Memory B cell (primary cell): ENCODE results near the gene ATAT1.

Source experiments
- ATAC-seq: fragments of 150-1000 bp; cut with Tn5 transposase; 2 replicates; pipeline ENCODE4 v1.10.0; 2021; ENCODE audit warnings: low read depth, mild to moderate bottlenecking, moderate library complexity
- DNase-seq, 2 donors: peaks; one replicate each; pipeline ENCODE4 v3.0.0; 2022; ENCODE audit warnings: low spot score in 2 of 2
- H3K27ac Mint-ChIP-seq: one replicate; pipeline ENCODE4 v1.8.0; 2022; ENCODE audit warnings: mild to moderate bottlenecking, moderate library complexity, mixed read lengths
- H3K27me3 Mint-ChIP-seq: one replicate; pipeline ENCODE4 v1.8.0; 2022; ENCODE audit warnings: mixed read lengths
- H3K36me3 Mint-ChIP-seq: one replicate; pipeline ENCODE4 v1.8.0; 2022; ENCODE audit warnings: mild to moderate bottlenecking, mixed read lengths
- H3K4me1 Mint-ChIP-seq: one replicate; pipeline ENCODE4 v1.8.0; 2022; ENCODE audit warnings: mixed read lengths
- H3K4me3 Mint-ChIP-seq: one replicate; pipeline ENCODE4 v1.8.0; 2022; ENCODE audit warnings: mild to moderate bottlenecking, moderate library complexity, mixed read lengths
- H3K9me3 Mint-ChIP-seq: one replicate; pipeline ENCODE4 v1.8.0; 2022; ENCODE audit warnings: mixed read lengths

ATAT1 gene

DNA sequence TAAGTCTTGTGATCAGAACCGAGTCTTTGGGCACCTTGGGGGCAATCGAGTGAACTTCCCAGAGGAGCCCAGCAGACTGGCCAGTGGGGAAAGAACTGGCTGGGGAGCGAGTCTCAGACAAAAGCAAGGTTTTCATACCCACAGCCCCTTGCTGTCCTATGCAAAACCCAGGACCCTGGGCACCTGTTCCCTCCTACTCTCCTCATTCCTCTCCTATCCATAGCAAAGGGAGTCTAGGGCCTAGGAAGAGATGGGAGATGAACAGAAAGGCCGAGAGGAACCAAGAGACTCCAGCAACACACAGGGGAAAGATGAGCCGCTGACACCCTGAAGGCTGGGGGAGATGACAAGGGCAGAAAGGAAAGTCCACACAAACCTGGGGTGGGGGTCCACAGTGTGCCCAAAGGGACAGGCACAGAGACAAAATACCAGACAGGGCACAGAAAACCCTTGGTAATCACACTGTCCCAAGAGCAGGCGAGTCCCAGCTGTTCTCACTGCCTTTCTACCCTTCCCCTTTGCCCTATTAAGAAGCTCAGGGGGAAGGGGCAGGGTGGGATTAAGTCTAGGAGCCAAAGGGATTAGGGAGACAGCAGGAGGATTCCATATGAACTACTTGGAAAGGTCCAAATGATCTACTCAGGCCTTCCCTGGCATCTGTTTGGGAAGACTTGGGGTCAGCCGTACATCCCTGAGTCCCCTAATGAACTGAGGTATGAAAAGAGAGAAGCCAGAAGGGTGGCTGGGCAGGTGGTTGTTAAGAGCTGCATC, 53.3 kb downstream of the ATAT1 start:
- DNase-seq: no peak
- Mint-ChIP-seq H3K27ac (peak overlapping the region; percentile 64), H3K4me1 (peaks cover 40% of the 10 kb centered on the region), H3K27me3 (no peaks in the 10 kb centered on the region), H3K36me3 (peaks cover 39% of the 10 kb centered on the region), H3K9me3 (no peaks in the 10 kb centered on the region), H3K4me3 (peak overlapping the region; percentile 98)
- no peak for ATAC-seq

DNA sequence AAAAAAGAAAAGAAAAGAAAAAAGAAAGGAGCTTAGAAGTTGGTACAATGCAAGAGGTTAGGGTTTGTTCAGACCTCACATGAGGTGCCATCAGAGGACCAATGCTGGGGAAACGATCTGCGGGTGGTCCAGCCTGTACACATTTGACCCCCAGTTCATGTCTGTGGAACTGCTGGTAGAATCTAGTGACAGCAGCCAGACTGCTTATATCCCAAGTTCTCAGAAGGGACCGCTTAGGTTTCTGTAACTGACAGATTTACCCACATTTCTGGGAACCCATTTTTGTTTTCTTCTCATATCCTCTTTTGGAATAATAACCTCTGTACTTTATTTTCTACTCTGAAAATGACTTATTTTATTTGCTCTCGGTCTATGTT, 55.1 kb downstream of the ATAT1 start:
- Mint-ChIP-seq H3K4me3 (peak overlapping the region; percentile 98), H3K27ac (peak overlapping the region; percentile 92), H3K27me3 (no peaks in the 10 kb centered on the region), H3K4me1 (peaks cover 39% of the 10 kb centered on the region), H3K9me3 (no peaks in the 10 kb centered on the region), H3K36me3 (peaks cover 45% of the 10 kb centered on the region)
- ATAC-seq (no peak), DNase-seq (no peak)

DNA sequence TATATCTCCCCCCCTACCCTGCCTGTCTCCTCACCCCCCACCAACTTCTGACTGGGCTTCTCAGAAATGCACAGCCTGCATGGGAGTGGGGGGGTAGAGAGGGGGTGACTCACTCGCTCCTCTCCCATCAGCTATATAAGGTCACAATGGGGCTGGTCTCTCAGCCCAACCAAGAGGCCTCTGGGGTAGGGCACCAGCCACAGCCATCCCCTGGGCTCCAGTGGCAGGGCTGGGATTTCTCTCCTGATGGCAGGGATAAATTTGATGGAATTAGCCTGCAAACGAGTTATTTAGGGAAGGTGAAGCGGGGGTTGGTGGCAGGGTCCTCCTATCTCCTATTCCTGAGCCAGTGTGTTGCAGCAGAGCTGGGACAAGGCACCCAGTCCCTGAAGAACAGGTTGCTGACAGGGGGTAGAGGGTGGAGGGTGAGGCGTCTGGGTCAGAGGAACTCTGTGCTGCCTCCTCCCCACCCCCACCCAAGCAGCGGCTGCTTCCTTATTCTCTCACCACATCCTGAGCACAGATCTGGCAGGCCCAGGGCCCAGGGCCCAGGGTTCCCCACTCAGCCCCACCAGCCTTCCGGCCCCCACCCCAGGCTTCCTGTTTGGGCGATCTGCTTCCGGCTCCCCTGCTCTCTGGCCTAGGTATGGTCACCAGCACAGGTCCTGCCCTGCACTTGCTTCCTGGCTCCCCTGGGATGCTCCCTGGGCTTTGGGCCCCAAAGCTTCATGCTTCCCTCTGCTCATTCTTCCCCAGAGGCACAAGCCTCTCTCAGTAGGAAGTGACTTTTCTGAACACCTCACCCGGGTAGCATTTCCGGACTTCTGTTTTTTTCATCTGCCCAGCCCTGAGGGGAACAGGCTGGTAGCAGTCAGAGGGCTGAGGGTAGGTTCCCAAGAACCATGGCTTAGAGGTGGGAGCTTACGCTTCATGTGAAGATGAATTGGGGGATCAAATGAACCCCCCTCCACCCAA, 55.8 kb downstream of the ATAT1 start:
- Mint-ChIP-seq H3K4me3 (peak overlapping the region; percentile 98), H3K36me3 (peaks cover 45% of the 10 kb centered on the region), H3K9me3 (no peaks in the 10 kb centered on the region), H3K27me3 (no peaks in the 10 kb centered on the region), H3K27ac (peak overlapping the region; percentile 92), H3K4me1 (peaks cover 39% of the 10 kb centered on the region)
- peak; percentile 70 for ATAC-seq
- DNase-seq: peak; percentile 76 to 86

DNA sequence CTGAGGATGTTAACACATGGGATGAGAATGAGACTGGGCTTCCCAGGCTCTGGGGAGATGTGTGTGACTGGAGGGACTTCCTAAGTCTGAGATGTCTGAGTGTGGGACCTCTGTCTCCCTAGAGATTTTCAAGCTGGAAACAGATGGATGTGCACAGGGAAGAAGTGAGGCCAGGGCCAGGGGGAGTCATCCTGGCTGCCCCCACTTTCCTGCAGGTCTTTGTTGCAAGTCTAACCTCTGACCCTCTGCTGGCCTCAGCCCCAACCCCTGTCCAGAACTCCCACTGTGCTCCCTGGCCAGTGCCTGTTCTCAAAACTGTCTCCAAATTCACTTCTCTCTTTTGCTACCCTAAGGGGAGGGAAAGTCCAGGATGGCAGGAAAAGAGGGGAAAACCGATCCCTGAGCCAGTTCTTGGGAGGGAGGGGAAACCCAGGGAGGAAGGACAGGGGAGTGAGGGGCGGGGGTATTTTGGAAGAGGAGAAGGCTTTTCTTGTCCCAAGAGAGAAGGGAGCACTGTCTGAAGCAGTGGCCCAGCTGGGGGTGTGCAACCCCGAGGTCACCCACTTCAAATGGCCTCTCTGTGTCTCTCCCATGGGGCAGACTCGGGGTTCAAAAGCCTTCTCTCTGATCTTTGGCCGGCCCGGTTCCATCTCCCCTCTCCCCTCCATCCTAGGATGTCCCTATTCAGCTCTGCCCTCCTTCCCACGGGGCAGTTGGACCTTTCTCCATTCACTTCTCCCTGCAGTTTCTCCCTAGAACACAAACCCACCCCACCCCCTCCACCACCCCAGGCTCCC, 56.7 kb downstream of the ATAT1 start:
- H3K9me3 Mint-ChIP-seq: no peaks in the 10 kb centered on the region
- peaks cover 48% of the 10 kb centered on the region for H3K4me1 Mint-ChIP-seq
- H3K27ac Mint-ChIP-seq: peak overlapping the region; percentile 92
- DNase-seq (no peak), ATAC-seq (no peak)
- H3K4me3 Mint-ChIP-seq: peak overlapping the region; percentile 98
- peaks cover 45% of the 10 kb centered on the region for H3K36me3 Mint-ChIP-seq
- no peaks in the 10 kb centered on the region for H3K27me3 Mint-ChIP-seq

DNA sequence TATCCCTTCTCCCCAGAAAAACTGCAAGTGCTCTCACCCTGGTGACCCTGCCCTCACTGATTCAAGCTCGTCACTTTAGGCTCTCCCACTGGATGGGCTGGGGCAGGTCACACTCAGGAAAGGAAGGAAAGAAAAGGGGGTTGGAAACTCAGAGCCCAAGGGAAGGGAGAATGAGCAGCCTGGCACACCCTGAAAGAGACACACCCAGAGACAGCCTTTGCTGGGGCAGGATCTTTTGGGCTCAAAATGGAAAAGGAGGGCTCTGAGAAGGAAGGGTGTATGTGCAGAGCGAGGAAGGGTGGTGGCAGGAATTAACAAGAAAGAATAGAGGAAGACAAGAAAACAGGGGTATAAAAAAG, 57.3 kb downstream of the ATAT1 start:
- peaks cover 43% of the 10 kb centered on the region for H3K36me3 Mint-ChIP-seq

DNA sequence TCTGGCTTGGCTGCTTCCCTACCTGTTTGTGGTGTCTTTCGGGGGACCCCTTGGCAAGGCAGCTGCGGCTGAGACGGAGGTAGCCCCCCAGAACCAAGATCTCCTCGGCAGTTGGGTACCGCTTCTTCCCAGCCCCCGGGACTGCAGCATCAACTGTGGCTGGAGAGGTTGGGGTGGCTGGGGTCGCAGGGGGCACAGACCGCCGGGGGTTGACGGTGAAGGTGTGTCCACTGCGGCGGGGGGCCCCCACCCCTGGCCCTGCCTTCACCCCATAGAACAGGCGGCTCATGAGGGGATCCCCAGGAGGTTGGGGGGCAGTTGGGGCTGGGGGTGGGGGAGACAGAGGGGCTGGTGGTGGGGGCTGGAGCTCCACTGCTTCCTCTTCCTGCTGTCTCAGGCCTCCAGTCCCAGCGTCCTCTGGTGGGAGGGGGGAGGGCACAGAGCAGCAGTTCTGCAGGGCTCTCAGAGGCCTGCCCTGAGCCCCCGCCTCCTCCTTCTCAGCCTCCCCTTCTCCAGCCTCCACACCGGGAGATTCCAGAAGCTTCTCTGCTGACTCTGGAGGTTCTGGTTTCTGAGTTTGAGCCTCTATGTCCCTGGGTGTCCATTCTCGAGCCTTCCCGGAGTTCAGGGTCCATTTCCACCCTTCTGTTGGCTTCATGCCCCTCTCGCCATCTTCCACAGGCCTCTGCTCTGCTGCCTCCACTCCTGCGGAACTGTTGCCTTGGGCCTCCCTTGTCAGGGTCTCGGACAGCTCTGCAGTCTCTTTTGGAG, 57.9 kb downstream of the ATAT1 start:
- Mint-ChIP-seq H3K27ac (peak overlapping the region; percentile 92), H3K4me3 (peak overlapping the region; percentile 98), H3K27me3 (no peaks in the 10 kb centered on the region), H3K36me3 (peaks cover 40% of the 10 kb centered on the region), H3K4me1 (peaks cover 52% of the 10 kb centered on the region), H3K9me3 (no peaks in the 10 kb centered on the region)
- DNase-seq: no peak
- ATAC-seq: no peak

More for the DNA sequence above, 57.3 kb downstream of the ATAT1 start:
- H3K27ac Mint-ChIP-seq: peak overlapping the region; percentile 92
- H3K9me3 Mint-ChIP-seq: no peaks in the 10 kb centered on the region
- no peaks in the 10 kb centered on the region for H3K27me3 Mint-ChIP-seq
- peaks cover 51% of the 10 kb centered on the region for H3K4me1 Mint-ChIP-seq
- ATAC-seq (no peak), DNase-seq (no peak)
- H3K4me3 Mint-ChIP-seq: peak overlapping the region; percentile 98

DNA sequence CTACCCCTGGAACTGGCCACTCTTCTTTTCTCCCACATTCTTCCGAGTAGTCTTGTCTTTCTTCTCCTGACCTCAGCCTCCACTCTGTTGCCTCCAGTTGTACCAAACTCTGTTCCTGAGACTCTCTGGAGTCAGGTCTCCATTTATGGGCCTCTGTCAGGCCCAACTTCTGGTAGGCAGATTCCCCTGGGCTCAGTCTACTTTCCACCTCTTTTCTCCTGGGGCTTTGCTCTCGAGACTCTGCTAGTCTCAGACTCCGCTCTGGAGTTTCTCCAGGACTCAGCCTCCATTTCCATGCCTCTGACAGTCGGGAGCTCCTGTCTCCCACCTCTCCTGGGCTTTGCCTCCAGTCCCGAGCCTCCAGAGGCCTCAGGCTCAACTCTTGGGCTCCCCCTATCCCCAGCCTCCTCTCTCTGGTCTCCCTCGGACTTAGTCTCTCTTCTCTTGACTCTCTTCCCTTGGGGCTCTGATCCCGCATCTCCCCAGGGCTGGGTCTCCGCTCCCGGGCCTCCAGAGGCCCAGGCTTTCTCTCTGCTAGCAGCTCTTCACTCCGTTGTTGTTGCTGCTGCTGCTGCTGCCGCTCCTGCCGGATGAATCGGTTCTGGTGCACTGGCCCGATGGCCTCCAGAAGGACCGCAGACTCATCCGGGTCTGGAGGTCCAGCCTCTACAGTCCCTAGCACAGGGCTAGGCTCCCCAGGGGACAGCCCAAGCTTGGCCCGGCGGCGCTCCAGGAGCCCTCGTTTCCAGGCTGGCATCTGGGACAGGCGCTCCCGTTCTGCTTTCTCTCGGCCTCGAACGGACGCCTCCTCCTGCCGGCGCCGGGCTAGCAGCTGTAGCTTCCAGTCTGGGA, 58.7 kb downstream of the ATAT1 start:
- Mint-ChIP-seq H3K4me1 (peaks cover 53% of the 10 kb centered on the region), H3K27me3 (no peaks in the 10 kb centered on the region)
- DNase-seq: no peak

DNA sequence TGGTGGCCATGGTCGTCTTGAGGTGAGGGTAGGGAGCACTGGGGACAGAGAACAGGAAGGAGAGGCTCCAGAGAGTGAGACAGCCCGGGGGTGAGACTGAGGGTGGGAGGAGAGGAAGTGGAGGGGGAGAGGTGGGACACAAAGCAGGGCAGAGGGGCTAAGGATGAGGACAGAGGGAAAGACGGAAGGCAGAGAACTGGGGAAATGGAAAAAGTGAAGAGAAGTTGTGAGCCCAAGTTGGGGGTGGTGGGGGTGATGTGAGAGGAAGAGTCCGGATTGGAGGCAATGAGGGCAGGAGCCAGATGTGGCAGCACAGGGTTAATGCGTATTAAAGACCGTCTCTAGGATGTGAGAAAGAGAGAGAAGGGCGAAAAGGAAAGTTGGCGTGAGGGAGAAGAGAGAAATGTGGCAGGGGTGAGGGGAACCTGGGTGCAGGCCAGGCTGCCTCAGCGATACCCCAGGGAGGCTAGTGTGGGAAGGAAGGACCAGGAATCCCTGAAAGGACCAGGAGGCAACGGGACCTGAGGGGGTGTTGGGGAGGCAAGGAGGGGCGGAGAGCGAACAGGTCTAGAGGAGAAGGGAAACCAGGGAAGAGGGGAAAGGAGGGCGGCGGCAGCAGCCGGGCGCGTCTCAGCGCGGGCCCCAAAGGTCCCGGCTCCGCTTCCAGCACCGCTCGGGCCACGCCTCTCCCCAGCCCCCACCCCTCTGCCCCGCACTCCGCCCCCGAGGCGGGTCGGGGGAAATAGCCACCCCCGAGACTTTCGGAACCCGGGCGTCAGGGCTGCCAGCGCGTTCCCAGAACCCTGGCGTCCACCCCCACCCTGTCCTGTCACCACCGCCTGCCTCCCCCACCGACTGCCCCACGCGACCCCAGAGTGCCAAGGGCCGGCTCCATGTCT, 59.6 kb downstream of the ATAT1 start, which contains the start of gene PPP1R18:
Gene PPP1R18 (minus strand): TSS at position 637 of the 899 bp plus-strand sequence. CDS start 627 bp downstream, at position 10.
- DNase-seq (peak; percentile 71 to 73), ATAC-seq (peak; percentile 45)
- Mint-ChIP-seq H3K9me3 (no peaks in the 10 kb centered on the region), H3K36me3 (peaks cover 34% of the 10 kb centered on the region), H3K27ac (peak within 1 kb of the TSS; percentile 90), H3K4me1 (peaks cover 53% of the 10 kb centered on the region), H3K4me3 (peak within 1 kb of the TSS; percentile 98), H3K27me3 (no peaks in the 10 kb centered on the region)

More for the DNA sequence above, 58.7 kb downstream of the ATAT1 start:
- peak overlapping the region; percentile 90 for H3K27ac Mint-ChIP-seq
- peak overlapping the region; percentile 98 for H3K4me3 Mint-ChIP-seq
- no peak for ATAC-seq
- no peaks in the 10 kb centered on the region for H3K9me3 Mint-ChIP-seq
- peaks cover 38% of the 10 kb centered on the region for H3K36me3 Mint-ChIP-seq

DNA sequence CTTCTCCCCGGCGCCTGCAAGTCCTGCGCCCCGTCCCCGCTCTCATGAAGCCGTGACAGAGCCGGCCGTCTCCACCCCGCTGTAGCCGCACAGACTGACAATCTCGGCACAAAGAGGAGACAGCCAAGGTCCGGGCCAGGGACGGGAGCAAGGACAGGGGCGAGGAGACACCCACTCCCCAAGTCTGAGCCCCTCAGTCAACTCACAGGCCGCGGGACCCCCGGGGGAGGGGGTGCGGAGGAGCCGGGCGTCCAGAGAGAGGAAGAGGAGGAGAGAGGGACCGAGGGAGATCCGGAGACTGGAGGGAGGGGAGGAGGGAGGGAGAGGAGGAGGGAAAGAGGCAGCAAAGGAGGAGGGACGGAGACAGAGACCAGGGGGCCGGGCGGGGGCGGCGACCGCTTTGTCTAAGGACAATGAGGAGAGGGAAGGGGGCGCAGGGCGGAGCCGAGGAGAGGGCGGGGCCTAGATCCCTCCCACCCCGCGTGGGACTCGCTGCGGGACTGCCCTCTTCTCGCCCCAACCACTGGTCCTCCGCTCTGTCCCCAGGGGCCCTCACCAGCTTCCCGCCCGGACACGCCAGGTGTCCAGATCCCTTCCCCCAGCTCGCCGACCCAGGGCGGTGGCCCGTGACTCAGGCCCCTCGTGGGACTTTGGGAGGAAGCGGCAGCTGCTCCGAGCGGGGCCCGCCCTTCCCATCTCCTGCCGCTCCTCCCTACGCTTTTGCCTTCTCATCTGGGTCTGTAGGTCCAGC, 60.4 kb downstream of the ATAT1 start:
- Mint-ChIP-seq H3K4me3 (peak overlapping the region; percentile 98), H3K27ac (peak overlapping the region; percentile 90), H3K9me3 (no peaks in the 10 kb centered on the region), H3K4me1 (peaks cover 52% of the 10 kb centered on the region), H3K27me3 (no peaks in the 10 kb centered on the region), H3K36me3 (peaks cover 32% of the 10 kb centered on the region)
- DNase-seq (peak; percentile 77 to 81), ATAC-seq (peak; percentile 41)

DNA sequence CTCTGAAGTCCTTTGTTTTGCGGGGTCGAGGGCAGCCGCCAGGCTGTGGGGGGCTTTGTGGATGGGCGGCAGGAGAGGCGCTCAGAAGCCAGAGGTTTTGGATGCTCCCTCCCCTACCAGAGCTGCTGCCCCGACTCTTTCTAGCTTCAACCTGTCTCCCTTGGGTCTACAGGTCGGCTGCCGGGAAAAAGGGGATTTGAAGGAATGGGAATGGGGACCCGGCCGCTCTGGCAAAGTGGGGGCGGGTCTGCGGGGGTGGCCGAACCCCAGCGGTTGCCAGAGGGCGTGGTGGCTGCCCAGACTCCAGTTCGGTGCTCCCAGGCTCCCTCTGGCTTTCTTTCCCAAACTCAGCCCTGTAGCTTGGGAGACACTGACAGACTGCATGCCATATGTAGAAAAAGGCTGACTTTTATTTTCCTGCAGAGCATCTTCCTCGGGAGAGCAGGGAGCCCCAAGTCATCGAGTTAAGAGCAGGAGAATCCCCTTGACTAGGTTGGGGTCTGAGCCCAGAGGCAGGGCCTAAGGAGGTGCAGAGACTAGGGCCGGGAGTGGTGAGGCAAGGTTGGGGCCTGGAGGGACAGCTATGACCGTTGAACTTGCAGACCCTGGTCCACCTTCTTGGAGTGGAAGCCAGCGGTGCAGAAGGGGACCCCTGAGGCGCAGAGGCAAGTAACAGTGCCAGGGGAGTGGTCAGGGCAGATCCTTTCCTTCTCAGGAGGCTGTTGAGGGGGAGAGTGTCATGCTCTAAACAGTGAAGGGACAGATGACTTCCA, 61.2 kb downstream of the ATAT1 start:
- H3K36me3 Mint-ChIP-seq: peaks cover 27% of the 10 kb centered on the region
- ATAC-seq: no peak
- no peaks in the 10 kb centered on the region for H3K27me3 Mint-ChIP-seq
- H3K4me3 Mint-ChIP-seq: peak overlapping the region; percentile 98
- DNase-seq: peak in 1 of 2 donors; percentile 42
- H3K4me1 Mint-ChIP-seq: peaks cover 48% of the 10 kb centered on the region
- no peaks in the 10 kb centered on the region for H3K9me3 Mint-ChIP-seq
- peak overlapping the region; percentile 90 for H3K27ac Mint-ChIP-seq
